HG02852 (cell line): ENCODE results near the gene C1QTNF12.
"Not testable (repeated sequence)": the region's sequence is repeated elsewhere in the genome, so short reads cannot be mapped to it uniquely, and the experiment has no call there.

Source experiments
- ATAC-seq: cut with Tn5 transposase; IDR thresholded peaks from one replicate; pipeline ENCODE4 v1.9.1; 2021; ENCODE audit warnings: mild to moderate bottlenecking, moderate library complexity; ENCODE audit not compliant: unreplicated experiment

Gene C1QTNF12

GRCh38 chr1:1200876-1201810, 45.4 kb downstream of the C1QTNF12 start:
- ATAC-seq, result no peak

- no peak for ATAC-seq
Measured at GRCh38 chr1:1199961-1200875, 46.3 kb downstream of the C1QTNF12 start.

GRCh38 chr1:1199141-1199960, 47.2 kb downstream of the C1QTNF12 start:
- no peak for ATAC-seq

DNA sequence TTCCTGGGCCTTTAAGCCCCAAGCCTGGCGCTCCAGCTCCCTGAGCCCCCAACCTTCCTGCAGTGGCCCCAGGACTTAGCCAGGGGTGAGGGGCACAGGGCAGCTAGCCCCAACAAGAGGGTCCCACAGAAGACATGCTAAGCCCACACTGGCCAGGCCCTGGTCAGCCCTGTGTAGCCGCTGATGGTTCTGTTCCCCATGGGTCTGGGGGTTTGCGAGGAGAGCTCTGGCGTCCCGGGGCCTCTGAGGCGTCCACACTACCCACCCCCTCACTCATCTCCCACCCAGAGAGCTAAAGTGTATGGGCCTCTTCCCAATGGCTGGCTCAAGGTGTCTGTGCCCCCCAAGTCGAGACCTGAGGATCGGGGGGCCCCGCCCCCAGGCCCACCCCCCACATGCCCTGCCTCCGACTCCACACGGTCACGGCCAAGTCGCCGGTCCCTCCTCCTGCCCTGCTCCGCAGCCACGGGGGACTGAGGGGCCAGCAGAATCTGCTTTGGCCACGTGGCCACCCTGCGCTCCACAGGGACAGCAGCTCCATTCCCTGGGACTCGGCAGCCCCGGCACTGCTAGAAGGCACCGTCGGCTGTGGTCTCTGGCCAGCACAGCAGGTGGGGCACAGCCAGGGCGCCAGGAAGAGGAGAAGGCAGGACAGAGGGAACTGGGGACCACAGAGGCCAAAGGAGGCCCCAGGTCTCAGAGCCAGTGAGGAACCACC, 47.9 kb downstream of the C1QTNF12 start:
- no peak for ATAC-seq

DNA sequence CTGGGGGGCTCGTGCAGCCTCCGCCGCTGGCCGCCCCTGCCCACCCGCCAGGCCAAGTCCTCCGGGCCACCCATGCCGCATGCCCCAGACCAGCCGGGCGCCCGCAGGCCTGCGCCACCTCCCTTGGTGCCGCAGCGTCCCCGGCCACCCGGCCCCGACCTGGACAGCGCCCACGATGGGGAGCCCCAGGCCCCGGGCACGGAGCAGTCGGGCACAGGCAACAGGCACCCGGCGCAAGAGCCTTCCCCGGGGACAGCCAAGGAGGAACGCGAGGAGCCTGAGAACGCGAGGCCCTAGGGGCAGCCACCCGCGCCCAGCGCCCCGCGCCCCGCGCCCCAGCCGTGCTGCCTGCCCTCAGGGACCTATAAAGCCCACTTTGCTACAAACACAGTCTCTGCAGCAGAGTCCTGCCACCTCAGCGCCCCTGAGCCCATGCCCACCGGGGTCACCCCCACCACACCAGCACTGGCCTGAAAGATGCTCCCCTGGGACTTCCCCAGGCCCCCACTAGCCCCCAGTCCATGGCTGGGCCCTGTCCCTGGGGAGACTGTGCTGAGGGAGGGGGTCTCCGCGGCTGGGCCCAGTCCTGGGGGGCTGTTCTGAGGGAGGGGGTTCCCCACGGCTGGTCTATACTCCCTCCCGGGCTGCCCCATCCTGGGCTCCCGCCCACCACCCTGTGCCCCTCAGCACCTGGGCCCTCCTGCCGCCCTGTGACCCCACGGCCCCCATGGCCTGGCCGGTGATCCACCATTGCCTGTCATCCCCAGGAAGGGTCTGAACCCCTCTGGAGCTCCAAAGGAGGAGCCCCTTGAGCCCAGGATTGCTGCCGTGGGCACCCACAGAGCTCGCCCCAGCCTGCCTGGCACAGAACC, 48.7 kb downstream of the C1QTNF12 start:
- ATAC-seq, result no peak

- no peak for ATAC-seq
Measured at GRCh38 chr1:1197188-1197500, 49.4 kb downstream of the C1QTNF12 start.

DNA sequence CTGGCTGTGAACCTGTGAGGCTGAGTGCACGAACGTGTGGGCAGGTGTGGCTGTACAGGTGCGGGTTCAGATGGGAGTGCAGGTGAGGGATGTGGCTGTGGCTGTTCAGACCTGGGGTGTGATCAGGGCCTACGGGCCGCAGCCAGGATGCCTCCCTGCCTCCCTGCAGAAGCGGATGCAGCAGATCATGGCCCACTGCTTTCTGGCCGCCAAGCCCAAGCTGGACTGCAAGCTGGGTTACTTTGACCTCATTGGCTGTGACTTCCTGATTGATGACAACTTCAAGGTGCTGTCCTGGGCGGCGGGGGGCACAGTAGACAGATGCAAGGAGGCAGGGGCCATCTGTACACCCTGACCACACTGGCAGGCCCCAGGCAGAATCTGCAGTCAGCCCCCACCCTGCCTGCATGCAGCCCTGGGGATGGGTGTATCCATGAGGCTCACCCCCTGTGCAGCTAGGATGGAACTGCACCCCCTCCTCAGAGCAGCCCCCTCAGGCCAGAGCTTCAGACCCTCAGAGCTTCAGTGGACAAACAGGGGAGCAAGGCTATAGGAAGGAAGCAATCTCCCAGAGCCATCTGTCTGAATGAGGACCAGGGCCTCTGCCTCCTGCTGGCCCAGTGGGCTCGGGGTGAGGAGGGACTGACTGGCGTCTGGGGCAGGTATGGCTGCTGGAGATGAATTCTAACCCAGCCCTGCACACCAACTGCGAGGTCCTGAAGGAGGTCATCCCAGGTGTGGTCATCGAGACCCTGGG, 49.9 kb downstream of the C1QTNF12 start:
- ATAC-seq, result no peak

GRCh38 chr1:1195726-1196125, 50.8 kb downstream of the C1QTNF12 start:
- ATAC-seq, result not testable (repeated sequence)

GRCh38 chr1:1194723-1195122, 51.8 kb downstream of the C1QTNF12 start:
- ATAC-seq, result no peak
